Measurements from ENCODE around the gene SURF4. TPM values are rescaled to one million over a fixed set of nuclear protein-coding genes. Genes with fewer than 3 reads are reported as not detected.

SURF4 gene
- total RNA-seq, 4 donors from 2014 or later: 89.4 to 205 (median 147) TPM

GRCh38 chr9:133359399-133360175 lies 16.3 kb downstream of the SURF4 start:
- H3K27me3 ChIP-seq: no peaks in the 10 kb centered on the region
- WGBS, 2 donors (ENCODE audit: low coverage in 1 of 2): 67% methylated on average over 20 of the region's 20 CpGs; no CpG with 5 or more reads in 1 of the 2 donors
- no peaks in the 10 kb centered on the region for H3K9me3 ChIP-seq
- in situ Hi-C loops (cut with MboI; ENCODE audit: low pct_ligation_motif_present in 1 of 4, low pct_unique_long_range_greater_than_20kb in 1 of 4, low sequenced_read_pairs in 3 of 4) (no loop called here), intact Hi-C loops (cut with DNase I; ENCODE audit: low total_unique reads) (no loop called here)
- peaks cover 0 to 26% (median 12%) of the 10 kb centered on the region in 4 donors for H3K36me3 ChIP-seq
- DNase-seq: no peak
- TF ChIP-seq, protein P1, sequence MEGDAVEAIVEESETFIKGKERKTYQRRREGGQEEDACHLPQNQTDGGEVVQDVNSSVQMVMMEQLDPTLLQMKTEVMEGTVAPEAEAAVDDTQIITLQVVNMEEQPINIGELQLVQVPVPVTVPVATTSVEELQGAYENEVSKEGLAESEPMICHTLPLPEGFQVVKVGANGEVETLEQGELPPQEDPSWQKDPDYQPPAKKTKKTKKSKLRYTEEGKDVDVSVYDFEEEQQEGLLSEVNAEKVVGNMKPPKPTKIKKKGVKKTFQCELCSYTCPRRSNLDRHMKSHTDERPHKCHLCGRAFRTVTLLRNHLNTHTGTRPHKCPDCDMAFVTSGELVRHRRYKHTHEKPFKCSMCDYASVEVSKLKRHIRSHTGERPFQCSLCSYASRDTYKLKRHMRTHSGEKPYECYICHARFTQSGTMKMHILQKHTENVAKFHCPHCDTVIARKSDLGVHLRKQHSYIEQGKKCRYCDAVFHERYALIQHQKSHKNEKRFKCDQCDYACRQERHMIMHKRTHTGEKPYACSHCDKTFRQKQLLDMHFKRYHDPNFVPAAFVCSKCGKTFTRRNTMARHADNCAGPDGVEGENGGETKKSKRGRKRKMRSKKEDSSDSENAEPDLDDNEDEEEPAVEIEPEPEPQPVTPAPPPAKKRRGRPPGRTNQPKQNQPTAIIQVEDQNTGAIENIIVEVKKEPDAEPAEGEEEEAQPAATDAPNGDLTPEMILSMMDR (IDR thresholded peaks at IDR 0.05): peak in 1 of 5 experiments; percentile 6
- TF ChIP-seq POLR2A (IDR thresholded peaks at IDR 0.05) (no peak), POLR2AphosphoS5 (IDR thresholded peaks at IDR 0.05) (no peak), EP300 (IDR thresholded peaks at IDR 0.05; ENCODE audit: low read depth) (no peak)
- no peak overlapping the region for H3K27ac ChIP-seq
- H3K4me3 ChIP-seq: no peak overlapping the region
- H3K4me1 ChIP-seq: peaks cover 12 to 22% (median 18%) of the 10 kb centered on the region in 4 donors

DNA sequence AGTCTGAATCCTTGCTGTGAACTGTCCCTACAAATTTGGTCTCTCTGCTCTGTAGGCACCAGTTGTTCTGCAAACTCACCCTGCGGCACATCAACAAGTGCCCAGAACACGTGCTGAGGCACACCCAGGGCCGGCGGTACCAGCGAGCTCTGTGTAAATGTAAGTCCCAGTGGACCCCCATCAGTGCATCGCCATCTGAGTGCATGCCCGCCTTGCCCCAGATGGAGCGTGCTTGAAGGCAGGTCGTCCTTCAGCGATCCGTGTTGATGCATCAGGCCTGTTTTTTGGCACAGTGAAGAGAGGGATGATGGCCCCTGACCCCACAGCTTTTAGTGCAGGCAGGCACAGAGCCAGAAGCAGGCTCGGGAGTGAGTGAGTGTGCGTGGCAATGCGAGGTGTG lies 18.2 kb downstream of the SURF4 start:
- intact Hi-C loops (cut with DNase I; ENCODE audit: low total_unique reads) (no loop called here), in situ Hi-C loops (cut with MboI; ENCODE audit: low pct_ligation_motif_present in 1 of 4, low pct_unique_long_range_greater_than_20kb in 1 of 4, low sequenced_read_pairs in 3 of 4) (no loop called here)
- 87% methylated on average over 14 of the region's 14 CpGs; no CpG with 5 or more reads in 1 of the 2 donors for WGBS, 2 donors (ENCODE audit: low coverage in 1 of 2)
- Histone ChIP-seq H3K27ac (no peak overlapping the region), H3K4me3 (no peak overlapping the region), H3K27me3 (no peaks in the 10 kb centered on the region), H3K4me1 (peaks cover 12 to 25% (median 18%) of the 10 kb centered on the region in 4 donors), H3K36me3 (peaks cover 0 to 12% (median 3%) of the 10 kb centered on the region in 4 donors), H3K9me3 (no peaks in the 10 kb centered on the region)
- TF ChIP-seq POLR2AphosphoS5 (IDR thresholded peaks at IDR 0.05) (no peak), EP300 (IDR thresholded peaks at IDR 0.05; ENCODE audit: low read depth) (no peak), POLR2A (IDR thresholded peaks at IDR 0.05) (no peak)
- TF ChIP-seq, protein P1 (IDR thresholded peaks at IDR 0.05): no peak
- no peak for DNase-seq

- H3K36me3 ChIP-seq: peaks cover 0 to 13% (median 5%) of the 10 kb centered on the region in 4 donors
- 0 to 1% methylated on average over 3 to 45 of the region's 78 CpGs for WGBS, 2 donors (ENCODE audit: low coverage in 1 of 2)
- in situ Hi-C loops (cut with MboI; ENCODE audit: low pct_ligation_motif_present in 1 of 4, low pct_unique_long_range_greater_than_20kb in 1 of 4, low sequenced_read_pairs in 3 of 4): no loop called here
These were observed 19.3 kb downstream of the SURF4 start, which contains the start of the genes SURF1 and SURF2 for GRCh38 chr9:133356391-133357091. SURF1 (minus strand) TSS chr9:133356487; CDS start chr9:133356453, 34 bp downstream. SURF2 (plus strand) TSS chr9:133356550; CDS start chr9:133356593, 43 bp downstream.

More at GRCh38 chr9:133356391-133357091, 19.3 kb downstream of the SURF4 start, which contains the start of the genes SURF1 and SURF2:
- Histone ChIP-seq H3K4me1 (peaks cover 12 to 25% (median 18%) of the 10 kb centered on the region in 4 donors), H3K4me3 (peak within 1 kb of the TSS; percentile 77 to 95 (median 86)), H3K27me3 (no peaks in the 10 kb centered on the region), H3K27ac (peak within 1 kb of the TSS; percentile 81 to 92 (median 86)), H3K9me3 (no peaks in the 10 kb centered on the region)
- TF ChIP-seq POLR2A (IDR thresholded peaks at IDR 0.05) (peak; percentile 51), POLR2AphosphoS5 (IDR thresholded peaks at IDR 0.05) (peak; percentile 70 to 93 (median 88)), EP300 (IDR thresholded peaks at IDR 0.05; ENCODE audit: low read depth) (no peak)
- TF ChIP-seq, protein P1 (IDR thresholded peaks at IDR 0.05): peak in 2 of 5 experiments; percentile 22 to 42
- intact Hi-C loops (cut with DNase I; ENCODE audit: low total_unique reads): no loop called here
- DNase-seq: peak; percentile 93

All from transverse colon (tissue), 4 donors.